Astrocyte of the cerebellum (primary cell): Measurements from ENCODE around the gene SLC43A1.

ENCODE experiments used
- DNase-seq: peaks from one replicate; pipeline ENCODE4 v3.0.0-alpha.2; 2011; ENCODE audit warnings: low read depth
- H3K4me3 ChIP-seq: 2 replicates; pipeline ENCODE4 v1.5.1; 2011; ENCODE audit warnings: mild to moderate bottlenecking, low read depth, low read length, moderate library complexity
- CTCF ChIP-seq: IDR thresholded peaks from 2 replicates; pipeline ENCODE4 v1.5.1; 2012; ENCODE audit warnings: low read length, low read depth, moderate library complexity, mild to moderate bottlenecking; ENCODE audit errors: missing control alignments
- in situ Hi-C: cut with HindIII; loops from 2 replicates; pipeline ENCODE4 v1.10.0; 2017; ENCODE audit warnings: low sequenced_read_pairs

Gene SLC43A1

GRCh38 chr11:57466680-57467079 lies 48.8 kb downstream of the SLC43A1 start:
- in situ Hi-C loops: no loop called here
- no peak for TF ChIP-seq CTCF
- H3K4me3 ChIP-seq: no peak overlapping the region
- no peak for DNase-seq

GRCh38 chr11:57464539-57465181 lies 50.8 kb downstream of the SLC43A1 start:
- no peak overlapping the region for H3K4me3 ChIP-seq
- in situ Hi-C loops: no loop called here
- no peak for DNase-seq
- TF ChIP-seq CTCF: no peak

- in situ Hi-C loops: no loop called here
- no peak for DNase-seq
- no peak overlapping the region for H3K4me3 ChIP-seq
- TF ChIP-seq CTCF: no peak
Observed at GRCh38 chr11:57463671-57464538, 51.6 kb downstream of the SLC43A1 start.

- no peak overlapping the region for H3K4me3 ChIP-seq
- in situ Hi-C loops: no loop called here
- no peak for TF ChIP-seq CTCF
- DNase-seq: no peak
Observed at GRCh38 chr11:57462597-57462996, 52.9 kb downstream of the SLC43A1 start.

- TF ChIP-seq CTCF: no peak
- in situ Hi-C loops: no loop called here
- H3K4me3 ChIP-seq: no peak overlapping the region
- DNase-seq: no peak
Observed at GRCh38 chr11:57461841-57462489, 53.5 kb downstream of the SLC43A1 start.
